GM19452 (cell line): Measurements from ENCODE around the gene SCYGR3.

Experiments used
- ATAC-seq: cut with Tn5 transposase; IDR thresholded peaks from one replicate; pipeline ENCODE4 v1.9.1; 2021; ENCODE audit not compliant: unreplicated experiment

The SCYGR3 gene

GRCh38 chr2:227566012-227566411 is 48.6 kb downstream of the SCYGR3 start:
- ATAC-seq: no peak

DNA sequence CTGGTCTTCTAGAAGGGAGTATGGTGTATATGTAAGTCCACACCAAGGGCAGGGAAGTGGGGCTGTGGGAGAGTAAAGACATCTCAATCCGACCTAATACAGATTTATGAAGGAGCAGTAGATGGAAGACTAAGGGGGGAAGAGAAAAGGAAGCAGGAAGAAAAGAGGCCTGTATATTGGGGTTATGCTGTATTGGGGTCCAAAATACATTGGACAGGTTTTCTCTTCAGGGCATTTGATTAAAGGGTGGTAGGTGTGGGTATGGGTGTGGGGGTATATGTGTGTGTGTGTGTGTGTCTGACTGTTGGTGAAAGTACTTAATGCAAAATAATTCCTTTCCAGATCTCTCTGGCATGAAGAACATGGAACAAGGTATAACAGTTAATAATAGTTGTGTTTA is 49.6 kb downstream of the SCYGR3 start:
- no peak for ATAC-seq
